HepG2 (cell line): ENCODE data around the gene SLC22A4. TPM values are rescaled to one million over a fixed set of nuclear protein-coding genes. Genes with fewer than 3 reads are reported as not detected.

ENCODE experiments used
- ATAC-seq: fragments of 200-7000 bp; cut with Tn5 transposase; 3 replicates; pipeline ENCODE4 v1.9.1; 2020; ENCODE audit warnings: mild to moderate bottlenecking, moderate library complexity
- BruUV-seq: library from RNA; stranded (reverse); fragments of 400-500 nt; replicated peaks from 2 replicates; lab custom pipeline; 2021; lab: Mats Ljungman, UMichigan
- CTCF ChIA-PET: fragments of 300-600 bp; formaldehyde crosslinking; extraction: SDS; loops from one replicate; lab custom pipeline; 2021; ENCODE audit warnings: low total read pairs, inconsistent platforms, low intra/inter-chr PET ratio; lab: Yijun Ruan, JAX
- POLR2A ChIA-PET: fragments of 350-600 bp; sonication (Branson Sonifier 250); formaldehyde crosslinking; loops from one replicate; lab custom pipeline; 2020; ENCODE audit warnings: antibody characterized with exemption, inconsistent platforms; lab: Yijun Ruan, JAX
- DNase-seq: peaks from one replicate; pipeline ENCODE4 v3.0.0-alpha.2; 2015; ENCODE audit warnings: low spot score
- FAIRE-seq: peaks from 3 replicates; lab custom pipeline; 2011; peaks lifted over from hg19 to GRCh38; lab: Jason Lieb, UNC
- H2AFZ ChIP-seq: one replicate; pipeline ENCODE4 v1.6.1; 2011; ENCODE audit warnings: low read length, inconsistent platforms
- H3K27ac ChIP-seq: fragments of 300-600 bp; 3 replicates; pipeline ENCODE4 v1.8.0; 2011; ENCODE audit warnings: mixed run types, mild to moderate bottlenecking, mixed read lengths, low read length, inconsistent platforms; ENCODE audit not compliant: insufficient read depth; ENCODE audit errors: extremely low read length
- H3K27me3 ChIP-seq, 2 experiments: fragments of 200-600 bp in 1 of 2; 2 replicates in 1 of 2; 3 replicates in 1 of 2; pipeline versions ENCODE4 v1.6.0 to v1.8.0; 2011; ENCODE audit warnings: low read length in 2 of 2, mild to moderate bottlenecking in 2 of 2, moderate library complexity in 2 of 2, inconsistent platforms in 1 of 2; ENCODE audit not compliant: insufficient read depth in 2 of 2, control insufficient read depth in 1 of 2
- H3K36me3 ChIP-seq, 2 experiments: fragments of 200-600 bp in 1 of 2; replicated peaks in 1 of 2; 2 replicates in 1 of 2; 3 replicates in 1 of 2; pipeline versions ENCODE4 v1.5.1 to v1.8.0; 2011; ENCODE audit warnings: low read length in 2 of 2, inconsistent platforms in 1 of 2; ENCODE audit not compliant: insufficient read depth in 2 of 2, control insufficient read depth in 1 of 2
- H3K4me1 ChIP-seq: 2 replicates; pipeline ENCODE4 v1.5.1; 2012; ENCODE audit warnings: low read length, inconsistent platforms; ENCODE audit not compliant: insufficient read depth
- H3K4me2 ChIP-seq: 2 replicates; pipeline ENCODE4 v1.6.0; 2011; ENCODE audit warnings: low read depth, low read length, inconsistent platforms
- H3K4me3 ChIP-seq, 3 experiments: fragments of 200-600 bp in 1 of 3; sonication (generic), shearing (Covaris generic) in 1 of 3; replicated peaks in 1 of 3; 2 replicates each; pipeline ENCODE4 v1.5.1; 2011 to 2016; ENCODE audit warnings: low read length in 3 of 3, inconsistent platforms in 2 of 3, low read depth in 2 of 3, mild to moderate bottlenecking in 2 of 3, control low read depth in 1 of 3, mixed read lengths in 1 of 3; ENCODE audit not compliant: insufficient read depth in 1 of 3
- H3K79me2 ChIP-seq: one replicate; pipeline ENCODE4 v1.6.1; 2011; ENCODE audit warnings: low read length, inconsistent platforms; ENCODE audit not compliant: insufficient read depth
- H3K9ac ChIP-seq: 2 replicates; pipeline ENCODE4 v1.6.0; 2011; ENCODE audit warnings: mild to moderate bottlenecking, low read depth, low read length, inconsistent platforms; ENCODE audit not compliant: insufficient read depth
- H3K9me3 ChIP-seq: 2 replicates; pipeline ENCODE4 v1.5.1; 2012; ENCODE audit warnings: mild to moderate bottlenecking, low read length
- H4K20me1 ChIP-seq: 2 replicates; pipeline ENCODE4 v1.6.0; 2011; ENCODE audit warnings: inconsistent platforms, mild to moderate bottlenecking, low read length, moderate library complexity; ENCODE audit not compliant: insufficient read depth
- CEBPG ChIP-seq: IDR thresholded peaks from 2 replicates; pipeline ENCODE4 v1.6.1; 2016
- CHD2 ChIP-seq: IDR thresholded peaks from 2 replicates; pipeline ENCODE4 v1.6.1; 2011; ENCODE audit warnings: low read depth, low read length, improper control_type of control experiment
- CSRNP1 ChIP-seq: sonication (generic); formaldehyde crosslinking; IDR thresholded peaks from 2 replicates; pipeline ENCODE4 v1.8.1; 2023; ENCODE audit warnings: mild to moderate bottlenecking, missing genetic modification reagents
- HCFC1 ChIP-seq: fragments of 150-350 bp; IDR thresholded peaks from 2 replicates; pipeline ENCODE4 v1.6.1; 2014; ENCODE audit warnings: low read depth, low read length
- JUN ChIP-seq: sonication (generic); formaldehyde crosslinking; IDR thresholded peaks from 2 replicates; pipeline ENCODE4 v1.4.0; 2020; ENCODE audit warnings: mild to moderate bottlenecking, missing genetic modification reagents
- KAT2B ChIP-seq: fragments of 150-350 bp; IDR thresholded peaks from 2 replicates; pipeline ENCODE4 v1.6.1; 2014; ENCODE audit warnings: low read depth, low read length, borderline replicate concordance
- KMT2B ChIP-seq: IDR thresholded peaks from 2 replicates; pipeline ENCODE4 v1.6.1; 2016; ENCODE audit warnings: missing genetic modification reagents, missing compliant biosample characterization
- RBAK ChIP-seq: sonication (generic); formaldehyde crosslinking; IDR thresholded peaks from 2 replicates; pipeline ENCODE4 v1.5.1; 2020; ENCODE audit warnings: mild to moderate bottlenecking, missing genetic modification reagents
- RXRA ChIP-seq: sonication (generic); formaldehyde crosslinking; IDR thresholded peaks from 2 replicates; pipeline ENCODE4 v1.5.1; 2020; ENCODE audit warnings: missing genetic modification reagents
- SMAD1 ChIP-seq: sonication (generic); formaldehyde crosslinking; IDR thresholded peaks from 2 replicates; pipeline ENCODE4 v1.4.0; 2020; ENCODE audit warnings: missing genetic modification reagents, low read depth, mild to moderate bottlenecking, borderline replicate concordance
- SP140L ChIP-seq: sonication (generic); formaldehyde crosslinking; IDR thresholded peaks from 2 replicates; pipeline ENCODE4 v1.4.0; 2020; ENCODE audit warnings: missing genetic modification reagents, borderline replicate concordance
- TBX3 ChIP-seq: fragments of 450-650 bp; IDR thresholded peaks from 2 replicates; pipeline ENCODE4 v1.6.1; 2017; ENCODE audit warnings: antibody characterized with exemption, mild to moderate bottlenecking, inconsistent platforms, borderline replicate concordance
- ZBTB46 ChIP-seq: sonication (generic); formaldehyde crosslinking; IDR thresholded peaks from 2 replicates; pipeline ENCODE4 v1.4.0; 2020; ENCODE audit warnings: mild to moderate bottlenecking, missing genetic modification reagents, borderline replicate concordance
- ZNF12 ChIP-seq: sonication (generic); formaldehyde crosslinking; IDR thresholded peaks from 2 replicates; pipeline ENCODE4 v1.5.0; 2020; ENCODE audit warnings: missing genetic modification reagents
- ZNF180 ChIP-seq: sonication (generic); formaldehyde crosslinking; IDR thresholded peaks from 2 replicates; pipeline ENCODE4 v1.4.0; 2020; ENCODE audit warnings: low read depth, missing genetic modification reagents, borderline replicate concordance
- ZNF276 ChIP-seq: sonication (generic); formaldehyde crosslinking; IDR thresholded peaks from 2 replicates; pipeline ENCODE4 v1.4.0; 2020; ENCODE audit warnings: mild to moderate bottlenecking, low read depth, missing genetic modification reagents
- ZNF766 ChIP-seq: sonication (generic); formaldehyde crosslinking; IDR thresholded peaks from 2 replicates; pipeline ENCODE4 v1.5.0; 2020; ENCODE audit warnings: missing genetic modification reagents, borderline replicate concordance
- ZUFSP ChIP-seq: sonication (generic); formaldehyde crosslinking; IDR thresholded peaks from 2 replicates; pipeline ENCODE4 v1.9.0; 2021; ENCODE audit warnings: missing genetic modification reagents, mild to moderate bottlenecking, borderline replicate concordance
- WGBS: methylation state at CpG from one replicate; pipeline ENCODE4 v1.1.6; 2017; ENCODE audit warnings: low lambda C conversion rate; 5-methylcytosine and 5-hydroxymethylcytosine counted together
- in situ Hi-C: cut with HindIII; loops from 2 replicates; pipeline ENCODE4 v1.10.0; 2017; ENCODE audit warnings: low pct_unique_long_range_greater_than_20kb; ENCODE audit not compliant: extremely low pct_ligation_motif_present
- intact Hi-C: fragments of 100-400 bp; cut with micrococcal nuclease; formaldehyde crosslinking; loops from one replicate; pipeline ENCODE4 v1.10.0; 2022; ENCODE audit not compliant: unreplicated experiment
- polyA plus RNA-seq, 8 experiments: library from polyadenylated mRNA; depleted of rRNA in 3 of 8; stranded (reverse) in 7 of 8; unstranded in 1 of 8; fragments of >200 nt; fragmentation: Illumina TruSeq in 4 of 8; extraction: Trizol in 4 of 8; gene quantifications; 2 replicates each; pipeline versions ENCODE4 v1.2.1 to v1.2.3, GENCODE V29; 2011 to 2016; ENCODE audit warnings: low read depth in 4 of 8, missing spikeins in 1 of 8, mixed read lengths in 1 of 8; ENCODE audit not compliant: insufficient read depth in 1 of 8
- total RNA-seq, 5 experiments: library from RNA; depleted of rRNA; stranded (reverse); fragments of >200 nt; fragmentation: Illumina TruSeq; extraction: Trizol; gene quantifications; 2 replicates each; pipeline ENCODE4 v1.2.3, GENCODE V29; 2016; ENCODE audit warnings: low read depth in 1 of 5

SLC22A4 gene
- total and polyA plus RNA-seq, 2 of the 13 experiments (the other 11 are each of a cell fraction or from before 2014, with no cell fraction given), result 0.33 to 0.62 TPM

GRCh38 chr5:132365213-132365612 lies 71.0 kb downstream of the SLC22A4 start (continued):
- no peak for TF ChIP-seq CSRNP1
- no peak for TF ChIP-seq ZUFSP (CRISPR knock-in tag)
- TF ChIP-seq ZNF766, result no peak
- no peak for TF ChIP-seq SMAD1
- no peak for TF ChIP-seq ZNF12 (CRISPR knock-in tag)

- intact Hi-C loops (loop anchor here (5.0 kb wide), 2 partner anchors 76 to 96 kb away; partner anchors contain the start of gene SLC22A4), in situ Hi-C loops (no loop called here)
- Histone ChIP-seq H3K27ac (no peak overlapping the region), H3K9ac (no peak overlapping the region), H3K4me3 (no peak overlapping the region), H3K79me2 (peaks cover 3% of the 10 kb centered on the region), H3K4me2 (no peak overlapping the region), H3K36me3 (no peaks in the 10 kb centered on the region; a peak in 1 of 5 replicates), H3K9me3 (no peaks in the 10 kb centered on the region), H3K4me1 (peaks cover 30% of the 10 kb centered on the region), H3K27me3 (no peaks in the 10 kb centered on the region), H4K20me1 (no peaks in the 10 kb centered on the region), H2AFZ (no peak overlapping the region)
- FAIRE-seq (no peak), ATAC-seq (no peak), DNase-seq (no peak)
- 94% methylated on average over 4 of the region's 4 CpGs for whole genome bisulfite sequencing
- CTCF ChIA-PET, result no interaction called here
- POLR2A ChIA-PET, result interaction anchor here (1.6 to 2.3 kb wide), 2 partner anchors 75 to 141 kb away, joined by 4 to 51 read pairs; partner anchors contain the start of genes P4HA2 and SLC22A4
- BruUV-seq, result no TSS peak
- TF ChIP-seq ZBTB46 (CRISPR knock-in tag) (no peak), ZNF276 (no peak), RBAK (CRISPR knock-in tag) (no peak), TBX3 (no peak), KMT2B (CRISPR knock-in tag) (no peak), KAT2B (no peak), ZNF180 (CRISPR knock-in tag) (no peak), CHD2 (no peak), RXRA (CRISPR knock-in tag) (no peak), SP140L (CRISPR knock-in tag) (no peak), HCFC1 (no peak), JUN (CRISPR knock-in tag) (no peak), CEBPG (CRISPR knock-in tag) (no peak)
These were observed 74.0 kb downstream of the SLC22A4 start for GRCh38 chr5:132368186-132368585.
